ENCODE results near the gene ACSS1. TPM values are rescaled to one million over a fixed set of nuclear protein-coding genes. Genes with fewer than 3 reads are reported as not detected.

Gene ACSS1
- polyA plus RNA-seq, 2 of the 4 experiments (the other 2 are of a cell fraction): 7.2 to 7.6 TPM

- TF ChIP-seq HEYL (CRISPR knock-in tag; IDR thresholded peaks at IDR 0.05) (no peak), CBX2 (IDR thresholded peaks at IDR 0.05; ENCODE audit: borderline replicate concordance, low read depth) (no peak), RAD21 (conservative IDR thresholded peaks at IDR 0.05 in 1 of 2, IDR thresholded peaks at IDR 0.05 in 1 of 2) (no peak), TFCP2L1 (CRISPR knock-in tag; IDR thresholded peaks at IDR 0.05) (no peak), HMGXB4 (CRISPR knock-in tag; IDR thresholded peaks at IDR 0.05; ENCODE audit: borderline replicate concordance) (no peak), REST (IDR thresholded peaks at IDR 0.05) (no peak), PBX3 (IDR thresholded peaks at IDR 0.05) (no peak), HES2 (IDR thresholded peaks at IDR 0.05) (no peak), ATOH8 (CRISPR knock-in tag; IDR thresholded peaks at IDR 0.05; ENCODE audit: low read depth) (no peak), RCOR1 (IDR thresholded peaks at IDR 0.05; ENCODE audit: low read depth, low read length) (no peak), ZNF302 (CRISPR knock-in tag; IDR thresholded peaks at IDR 0.05) (no peak), CHD2 (IDR thresholded peaks at IDR 0.05; ENCODE audit: low read length, partially characterized antibody) (no peak), MAFK (IDR thresholded peaks at IDR 0.05; ENCODE audit: partially characterized antibody) (no peak), EHMT2 (IDR thresholded peaks at IDR 0.05; ENCODE audit: low read depth) (no peak), POLR2AphosphoS2 (conservative IDR thresholded peaks at IDR 0.05; ENCODE audit: low read length) (no peak), TP53 (CRISPR knock-in tag; IDR thresholded peaks at IDR 0.05) (no peak), HOXB13 (CRISPR knock-in tag; IDR thresholded peaks at IDR 0.05; ENCODE audit: low read depth) (no peak), BCL3 (IDR thresholded peaks at IDR 0.05) (no peak), CBX8 (IDR thresholded peaks at IDR 0.05) (no peak)
- POLR2A ChIA-PET: no interaction called here
- 86% methylated on average over 14 of the region's 14 CpGs for WGBS (ENCODE audit: missing lambda C conversion rate)
- Histone ChIP-seq H3K4me1 (no peaks in the 10 kb centered on the region), H3K27ac (no peak overlapping the region), H3K4me2 (no peak overlapping the region), H3K4me3 (no peak overlapping the region), H3K9me3 (no peaks in the 10 kb centered on the region)
- FAIRE-seq: no peak
- DNase-seq (ENCODE audit: low read depth in 1 of 2, low spot score in 1 of 2): no peak
- CTCF ChIA-PET: interaction anchor here (0.8 to 2.5 kb wide), 6 partner anchors 10 to 51 kb away, joined by 3 to 11 read pairs (median 6); partner anchors contain the start of gene VSX1
- ATAC-seq: no peak
Observed at GRCh38 chr20:25044660-25045342, 13.1 kb downstream of the ACSS1 start.

All from A549 (cell line).